GM12872 (cell line): ENCODE data around the gene CAMKK1.

Source experiments
- TF ChIP-seq, protein P1 (sequence below): IDR thresholded peaks from 3 replicates; pipeline ENCODE4 v1.5.1; 2011; ENCODE audit warnings: low read depth, mild to moderate bottlenecking, low read length, moderate library complexity; ENCODE audit not compliant: insufficient read depth

Gene CAMKK1

DNA sequence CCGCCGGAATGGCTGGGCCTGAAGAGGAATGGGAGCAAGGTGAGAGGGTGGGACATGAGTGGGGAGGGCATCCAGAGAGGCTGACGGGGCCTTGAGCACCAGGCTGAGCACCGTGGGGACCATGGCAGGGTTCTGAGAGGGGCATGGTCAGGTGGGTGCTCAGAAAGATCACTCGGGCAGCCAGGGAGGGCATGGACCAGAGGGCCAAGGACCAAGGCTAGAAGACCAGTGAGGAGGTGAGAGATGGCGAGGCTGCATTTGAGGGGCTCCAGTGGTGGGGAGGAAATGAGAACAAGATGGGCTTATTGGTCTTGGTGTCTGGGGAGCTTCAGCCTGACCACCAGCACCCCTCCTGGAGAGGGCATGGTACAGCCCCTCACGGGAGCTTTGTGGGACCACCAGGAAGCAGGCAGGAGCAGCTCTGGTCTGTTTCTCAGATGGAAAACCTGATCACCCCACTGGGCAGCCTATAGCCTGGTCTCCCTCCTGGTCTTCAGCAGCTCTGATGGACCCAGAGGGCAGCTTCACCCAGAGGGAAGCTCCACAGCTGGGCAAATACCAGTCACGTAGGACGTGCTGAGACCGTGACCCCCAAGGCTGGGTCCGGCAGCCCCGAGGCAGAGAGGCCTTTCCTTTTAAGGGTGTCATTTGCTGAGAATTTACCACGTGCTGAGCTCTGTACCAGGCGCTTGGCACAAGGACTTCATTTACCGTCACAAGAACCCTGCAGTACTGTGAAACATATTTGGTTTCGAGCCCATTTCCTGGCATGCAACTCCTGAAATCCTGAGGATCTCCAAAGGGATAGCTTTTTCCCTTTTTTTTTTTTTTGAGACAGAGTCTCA, 35.4 kb downstream of the CAMKK1 start:
- TF ChIP-seq, protein P1, sequence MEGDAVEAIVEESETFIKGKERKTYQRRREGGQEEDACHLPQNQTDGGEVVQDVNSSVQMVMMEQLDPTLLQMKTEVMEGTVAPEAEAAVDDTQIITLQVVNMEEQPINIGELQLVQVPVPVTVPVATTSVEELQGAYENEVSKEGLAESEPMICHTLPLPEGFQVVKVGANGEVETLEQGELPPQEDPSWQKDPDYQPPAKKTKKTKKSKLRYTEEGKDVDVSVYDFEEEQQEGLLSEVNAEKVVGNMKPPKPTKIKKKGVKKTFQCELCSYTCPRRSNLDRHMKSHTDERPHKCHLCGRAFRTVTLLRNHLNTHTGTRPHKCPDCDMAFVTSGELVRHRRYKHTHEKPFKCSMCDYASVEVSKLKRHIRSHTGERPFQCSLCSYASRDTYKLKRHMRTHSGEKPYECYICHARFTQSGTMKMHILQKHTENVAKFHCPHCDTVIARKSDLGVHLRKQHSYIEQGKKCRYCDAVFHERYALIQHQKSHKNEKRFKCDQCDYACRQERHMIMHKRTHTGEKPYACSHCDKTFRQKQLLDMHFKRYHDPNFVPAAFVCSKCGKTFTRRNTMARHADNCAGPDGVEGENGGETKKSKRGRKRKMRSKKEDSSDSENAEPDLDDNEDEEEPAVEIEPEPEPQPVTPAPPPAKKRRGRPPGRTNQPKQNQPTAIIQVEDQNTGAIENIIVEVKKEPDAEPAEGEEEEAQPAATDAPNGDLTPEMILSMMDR = no peak

DNA sequence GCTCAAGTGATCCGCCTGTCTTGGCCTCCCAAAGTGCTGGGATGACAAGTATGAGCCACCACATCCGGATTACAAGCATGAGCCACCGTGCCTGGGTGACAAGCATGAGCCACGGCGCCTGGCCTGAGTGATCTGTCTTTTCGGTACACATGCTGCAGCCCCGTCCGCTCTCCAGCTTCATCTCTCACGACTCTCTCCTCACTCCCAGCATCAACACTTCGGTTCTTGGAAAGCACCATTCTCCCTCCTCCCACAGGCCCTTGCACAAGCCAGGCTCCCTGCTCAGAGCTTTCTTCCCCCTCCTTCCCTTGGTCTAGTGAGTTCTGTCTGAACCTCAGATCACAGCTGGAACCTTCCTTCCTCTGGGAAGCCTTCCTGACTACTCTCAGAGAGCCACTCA, 40.3 kb downstream of the CAMKK1 start:
- TF ChIP-seq, protein P1 = no peak

DNA sequence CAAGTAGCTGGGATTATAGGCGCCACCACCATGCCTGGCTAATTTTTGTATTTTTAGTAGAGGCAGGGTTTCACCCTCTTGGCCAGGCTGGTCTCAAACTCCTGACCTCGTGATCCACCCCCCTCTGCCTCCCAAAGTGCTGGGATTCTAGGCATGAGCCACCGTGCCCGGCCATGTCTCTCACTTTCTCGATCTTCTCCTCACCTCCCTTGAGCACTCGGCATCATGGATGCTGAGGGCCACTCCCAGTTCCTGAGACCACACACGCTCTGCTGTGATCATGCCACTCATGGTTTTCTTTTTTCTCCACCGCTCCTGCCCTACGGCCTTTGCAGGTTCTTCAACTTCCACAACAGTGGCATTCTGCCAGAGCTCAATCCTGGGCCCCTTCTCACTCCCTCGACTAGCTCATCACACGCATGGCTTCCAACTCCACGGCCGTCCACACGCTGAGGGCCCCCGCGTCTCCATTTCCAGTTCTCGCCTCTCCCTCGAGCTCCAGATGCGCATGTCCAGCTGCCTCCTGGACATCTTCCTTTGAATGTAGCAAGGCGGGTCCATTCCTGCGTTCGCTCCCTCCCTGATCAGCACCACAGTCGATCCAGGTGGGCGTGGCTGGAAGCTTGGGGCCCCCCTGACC, 41.3 kb downstream of the CAMKK1 start:
- TF ChIP-seq, protein P1 = no peak

DNA sequence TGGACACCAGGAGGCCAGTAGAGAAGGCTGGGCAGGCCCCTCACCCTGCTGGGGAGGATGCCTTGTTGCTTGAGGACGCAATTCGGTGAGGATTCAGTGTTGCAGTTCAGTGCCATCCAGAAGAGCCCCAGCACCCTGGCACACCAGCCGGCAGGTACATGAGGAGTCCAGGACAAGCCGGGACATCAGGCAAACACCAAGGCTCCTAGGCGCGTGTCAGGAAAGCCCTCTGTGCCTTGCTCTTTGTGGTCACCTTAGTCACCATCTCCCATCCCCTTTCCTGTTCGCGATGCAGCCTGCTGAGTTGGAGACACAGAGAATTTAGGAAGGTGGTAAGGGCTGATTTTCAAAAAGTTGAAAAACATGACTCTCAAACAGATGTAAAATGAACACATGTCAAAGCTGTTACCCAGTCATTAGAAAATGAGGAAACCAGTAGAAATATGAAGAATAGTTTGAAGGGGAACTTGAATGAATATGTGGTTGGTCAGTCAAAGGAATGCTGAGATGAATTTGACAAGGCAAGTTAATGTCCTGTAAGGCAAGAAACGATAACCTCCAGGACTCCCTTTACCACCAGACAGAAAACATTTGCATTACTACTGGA, 44.5 kb downstream of the CAMKK1 start:
- TF ChIP-seq, protein P1 = no peak

DNA sequence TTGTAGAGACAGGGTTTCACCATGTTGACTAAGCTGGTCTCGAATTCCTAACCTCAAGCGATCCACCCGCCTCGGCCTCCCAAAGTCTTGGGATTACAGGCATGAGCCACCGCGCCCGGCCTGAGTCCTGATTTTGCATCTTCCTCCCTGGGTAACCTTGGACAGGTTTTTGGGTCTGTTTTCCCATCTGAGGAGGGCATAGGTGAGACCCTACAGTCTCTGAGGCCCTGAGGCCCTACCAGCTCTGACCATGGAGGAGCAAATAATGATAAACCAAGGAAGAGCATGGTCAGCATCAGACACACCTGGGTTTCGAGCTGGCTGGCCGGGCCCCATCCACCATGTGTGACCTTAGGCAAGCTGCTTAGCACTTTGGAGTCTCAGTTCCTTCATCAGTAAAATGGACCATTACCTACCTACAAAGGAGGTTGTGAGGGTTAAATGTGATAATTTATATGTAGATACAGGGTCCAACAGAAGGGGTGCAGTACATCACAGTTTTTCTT, 45.6 kb downstream of the CAMKK1 start:
- TF ChIP-seq, protein P1 = no peak

DNA sequence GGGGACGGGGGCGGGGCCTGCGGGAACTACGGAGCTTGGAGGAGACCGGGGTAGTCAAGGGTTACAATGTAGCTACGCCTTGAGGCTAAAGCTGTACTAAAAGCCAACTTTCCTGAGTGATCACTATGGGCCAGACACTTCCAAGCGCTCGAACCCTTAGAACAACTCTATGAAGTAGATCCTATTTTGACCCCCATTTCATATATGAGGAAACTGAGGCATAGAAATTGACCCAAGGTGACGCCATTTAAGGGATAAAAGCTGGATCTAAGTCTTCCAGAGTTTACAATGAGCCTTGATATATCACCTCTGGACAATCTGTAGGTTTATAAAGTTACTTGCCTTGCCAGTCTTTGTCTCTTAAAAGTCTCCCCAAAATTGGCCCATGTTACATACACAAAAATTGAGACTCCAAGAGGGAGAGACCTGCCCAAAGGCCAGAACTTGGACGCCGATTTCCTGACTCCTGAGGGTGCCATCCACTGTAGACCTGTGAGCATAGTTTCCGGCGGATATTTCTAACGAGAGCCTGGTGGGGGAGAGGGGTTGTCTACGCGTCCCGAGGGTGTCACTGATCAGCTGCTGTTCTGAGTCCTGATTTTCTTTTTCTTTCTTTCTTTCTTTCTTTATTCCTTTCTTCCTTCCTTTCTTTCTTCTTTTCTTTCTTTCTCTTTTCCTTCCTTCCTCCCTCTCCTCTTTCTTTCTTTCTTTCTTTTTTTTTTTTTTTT, 46.3 kb downstream of the CAMKK1 start:
- TF ChIP-seq, protein P1 = no peak
